Upper lobe of left lung (tissue), 4 donors: Measurements from ENCODE around the gene SELENOP.

Experiments used
- EP300 ChIP-seq, 4 donors: sonication (generic); formaldehyde crosslinking; IDR thresholded peaks; one replicate each; pipeline ENCODE4 v1.5.1; 2017; ENCODE audit warnings: antibody characterized with exemption in 4 of 4, control low read depth in 2 of 4
- POLR2A ChIP-seq, 4 donors: fragments of 450-650 bp; IDR thresholded peaks; one replicate each; pipeline ENCODE4 v1.5.1; 2016 to 2017; ENCODE audit warnings: antibody characterized with exemption in 4 of 4, mild to moderate bottlenecking in 2 of 4
- POLR2AphosphoS5 ChIP-seq, 2 donors: sonication (generic); formaldehyde crosslinking; IDR thresholded peaks; one replicate each; pipeline ENCODE4 v1.5.1; 2017; ENCODE audit warnings: antibody characterized with exemption in 2 of 2
- TF ChIP-seq, protein P1 (sequence below), 6 experiments: fragments of 450-650 bp in 4 of 6; fragments of 200-600 bp in 2 of 6; sonication (generic) in 2 of 6; IDR thresholded peaks; one replicate each; pipeline ENCODE4 v1.5.1; 2016 to 2019; ENCODE audit warnings: antibody characterized with exemption in 6 of 6

DNA sequence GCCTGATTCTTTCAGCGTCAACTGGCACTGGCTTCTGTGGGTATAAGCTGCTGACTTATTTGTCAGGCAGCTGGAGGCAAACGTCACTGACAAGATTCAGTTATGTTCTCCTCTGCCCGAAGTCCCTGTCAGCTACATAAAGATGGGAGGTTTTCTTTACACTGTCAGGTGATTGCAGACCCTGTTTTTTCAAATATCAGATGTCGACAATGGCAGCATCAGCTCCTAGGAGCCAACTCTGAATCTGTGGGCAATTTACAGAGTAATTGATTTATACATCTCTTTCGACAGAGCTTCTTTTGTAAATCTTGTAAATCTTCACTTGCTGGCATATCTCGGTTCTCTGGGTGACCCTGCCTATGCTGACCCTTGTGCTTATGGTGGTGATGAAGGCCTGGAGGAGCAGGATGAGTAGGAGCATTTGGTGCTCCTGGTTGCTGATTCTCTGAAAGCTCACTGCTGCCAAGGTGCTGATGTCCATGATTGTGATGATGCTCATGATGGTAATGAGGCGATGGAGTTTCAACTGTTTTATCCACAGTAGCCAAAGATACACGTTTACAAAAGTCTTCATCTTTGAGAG, 10.9 kb downstream of the SELENOP start:
- TF ChIP-seq, protein P1, sequence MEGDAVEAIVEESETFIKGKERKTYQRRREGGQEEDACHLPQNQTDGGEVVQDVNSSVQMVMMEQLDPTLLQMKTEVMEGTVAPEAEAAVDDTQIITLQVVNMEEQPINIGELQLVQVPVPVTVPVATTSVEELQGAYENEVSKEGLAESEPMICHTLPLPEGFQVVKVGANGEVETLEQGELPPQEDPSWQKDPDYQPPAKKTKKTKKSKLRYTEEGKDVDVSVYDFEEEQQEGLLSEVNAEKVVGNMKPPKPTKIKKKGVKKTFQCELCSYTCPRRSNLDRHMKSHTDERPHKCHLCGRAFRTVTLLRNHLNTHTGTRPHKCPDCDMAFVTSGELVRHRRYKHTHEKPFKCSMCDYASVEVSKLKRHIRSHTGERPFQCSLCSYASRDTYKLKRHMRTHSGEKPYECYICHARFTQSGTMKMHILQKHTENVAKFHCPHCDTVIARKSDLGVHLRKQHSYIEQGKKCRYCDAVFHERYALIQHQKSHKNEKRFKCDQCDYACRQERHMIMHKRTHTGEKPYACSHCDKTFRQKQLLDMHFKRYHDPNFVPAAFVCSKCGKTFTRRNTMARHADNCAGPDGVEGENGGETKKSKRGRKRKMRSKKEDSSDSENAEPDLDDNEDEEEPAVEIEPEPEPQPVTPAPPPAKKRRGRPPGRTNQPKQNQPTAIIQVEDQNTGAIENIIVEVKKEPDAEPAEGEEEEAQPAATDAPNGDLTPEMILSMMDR (IDR thresholded peaks at IDR 0.05): no peak
- TF ChIP-seq POLR2A (IDR thresholded peaks at IDR 0.05) (peak in 1 of 4 donors; percentile 27), POLR2AphosphoS5 (IDR thresholded peaks at IDR 0.05) (no peak), EP300 (IDR thresholded peaks at IDR 0.05) (no peak)
